Measurements from ENCODE around the gene NSDHL.

NSDHL gene

DNA sequence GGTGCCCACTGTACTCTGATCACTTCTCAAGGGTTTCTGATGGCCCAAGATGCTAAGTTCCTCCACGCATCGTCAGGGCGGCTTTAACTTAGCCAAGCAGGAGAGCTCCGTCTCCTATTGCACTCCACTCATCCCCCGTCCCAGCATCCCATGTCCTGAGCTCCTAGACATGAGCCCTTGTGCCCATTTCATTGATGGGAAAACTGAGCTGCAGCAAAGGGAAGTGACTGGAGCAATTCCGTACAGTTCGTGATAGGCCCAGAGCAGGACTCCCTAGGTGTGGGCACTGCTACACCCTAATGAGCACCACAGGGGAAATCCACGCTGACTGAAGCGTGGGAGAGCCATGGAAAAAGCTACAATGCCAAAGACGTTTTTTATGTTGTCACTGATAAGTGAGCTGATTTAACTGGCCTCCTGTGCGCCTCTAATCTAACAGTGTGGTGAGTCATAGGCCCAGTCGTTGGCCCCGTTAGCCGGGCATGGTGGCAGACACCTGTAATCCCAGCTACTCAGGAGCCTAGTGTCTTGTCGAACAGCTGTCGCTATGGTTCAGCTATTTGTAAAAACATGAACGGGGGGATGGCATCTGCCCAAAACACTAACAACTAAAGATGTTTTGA, 14.9 kb downstream of the NSDHL start:
- no peak overlapping the region for H3K27ac ChIP-seq
- TF ChIP-seq, protein P1, sequence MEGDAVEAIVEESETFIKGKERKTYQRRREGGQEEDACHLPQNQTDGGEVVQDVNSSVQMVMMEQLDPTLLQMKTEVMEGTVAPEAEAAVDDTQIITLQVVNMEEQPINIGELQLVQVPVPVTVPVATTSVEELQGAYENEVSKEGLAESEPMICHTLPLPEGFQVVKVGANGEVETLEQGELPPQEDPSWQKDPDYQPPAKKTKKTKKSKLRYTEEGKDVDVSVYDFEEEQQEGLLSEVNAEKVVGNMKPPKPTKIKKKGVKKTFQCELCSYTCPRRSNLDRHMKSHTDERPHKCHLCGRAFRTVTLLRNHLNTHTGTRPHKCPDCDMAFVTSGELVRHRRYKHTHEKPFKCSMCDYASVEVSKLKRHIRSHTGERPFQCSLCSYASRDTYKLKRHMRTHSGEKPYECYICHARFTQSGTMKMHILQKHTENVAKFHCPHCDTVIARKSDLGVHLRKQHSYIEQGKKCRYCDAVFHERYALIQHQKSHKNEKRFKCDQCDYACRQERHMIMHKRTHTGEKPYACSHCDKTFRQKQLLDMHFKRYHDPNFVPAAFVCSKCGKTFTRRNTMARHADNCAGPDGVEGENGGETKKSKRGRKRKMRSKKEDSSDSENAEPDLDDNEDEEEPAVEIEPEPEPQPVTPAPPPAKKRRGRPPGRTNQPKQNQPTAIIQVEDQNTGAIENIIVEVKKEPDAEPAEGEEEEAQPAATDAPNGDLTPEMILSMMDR (IDR thresholded peaks at IDR 0.05): no peak
- no peak for TF ChIP-seq ZFX (IDR thresholded peaks at IDR 0.05; ENCODE audit: borderline replicate concordance)

DNA sequence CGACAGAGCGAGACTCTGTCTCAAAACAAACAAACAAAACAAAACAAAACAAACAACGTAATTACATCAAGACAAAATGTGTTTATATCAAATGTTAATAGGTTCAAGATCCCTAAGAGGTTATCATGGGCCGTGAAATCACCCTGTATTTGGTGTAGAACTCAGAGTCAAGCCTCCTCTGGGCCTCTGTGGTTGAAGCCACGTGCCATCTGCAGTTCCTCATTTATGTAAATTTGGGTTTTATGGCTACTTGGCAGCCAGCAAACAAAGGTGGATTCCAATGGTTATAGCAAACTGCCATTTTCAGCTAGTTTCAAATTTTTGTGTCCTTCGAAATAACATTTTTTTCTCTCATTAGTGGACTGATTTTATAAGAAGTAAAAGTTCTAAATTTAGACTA, 16.4 kb downstream of the NSDHL start:
- H3K27ac ChIP-seq: no peak overlapping the region
- TF ChIP-seq, protein P1 (IDR thresholded peaks at IDR 0.05): no peak

DNA sequence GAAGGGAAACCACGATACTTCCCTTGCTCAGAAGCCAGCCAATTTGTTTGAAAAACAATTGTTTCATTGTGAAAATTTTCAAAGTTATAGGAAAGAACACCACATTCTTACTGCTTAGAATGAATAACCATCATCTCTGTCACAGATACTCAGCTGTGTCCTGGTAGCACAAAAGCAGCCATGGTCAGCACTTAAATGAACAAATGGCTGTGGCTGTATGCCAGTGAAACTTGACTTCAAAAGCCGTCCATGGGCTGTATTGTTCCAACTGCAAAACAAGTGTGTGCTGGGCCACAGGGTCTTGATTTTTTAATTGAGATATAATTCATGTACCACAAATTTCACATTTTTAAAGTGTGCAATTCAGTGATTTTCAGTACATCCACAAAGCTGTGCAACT, 19.6 kb downstream of the NSDHL start:
- H3K27ac ChIP-seq: no peak overlapping the region
- no peak for TF ChIP-seq ZFX (IDR thresholded peaks at IDR 0.05; ENCODE audit: borderline replicate concordance)
- TF ChIP-seq, protein P1 (IDR thresholded peaks at IDR 0.05): no peak

DNA sequence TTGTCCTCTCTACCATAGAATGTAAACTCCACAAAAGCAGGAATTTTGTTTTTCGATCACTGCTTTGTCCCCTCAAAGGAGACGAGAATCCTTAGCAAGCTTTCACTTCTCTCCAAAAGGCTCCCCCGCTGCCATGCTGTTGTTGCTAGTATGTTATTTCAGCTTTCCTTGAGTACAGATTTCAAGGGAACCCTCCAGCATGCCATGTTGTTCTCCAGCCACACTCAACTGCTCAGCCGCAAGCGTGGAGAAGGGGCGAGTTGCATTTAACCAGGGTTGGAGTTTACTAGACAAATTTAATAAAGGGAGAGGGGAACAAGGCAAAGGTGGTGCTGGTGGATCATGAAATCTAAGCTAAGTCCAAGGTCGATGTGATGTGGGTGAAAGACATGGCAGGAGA, 23.1 kb downstream of the NSDHL start:
- no peak overlapping the region for H3K27ac ChIP-seq
- TF ChIP-seq, protein P1 (IDR thresholded peaks at IDR 0.05): no peak
- no peak for TF ChIP-seq ZFX (IDR thresholded peaks at IDR 0.05; ENCODE audit: borderline replicate concordance)

DNA sequence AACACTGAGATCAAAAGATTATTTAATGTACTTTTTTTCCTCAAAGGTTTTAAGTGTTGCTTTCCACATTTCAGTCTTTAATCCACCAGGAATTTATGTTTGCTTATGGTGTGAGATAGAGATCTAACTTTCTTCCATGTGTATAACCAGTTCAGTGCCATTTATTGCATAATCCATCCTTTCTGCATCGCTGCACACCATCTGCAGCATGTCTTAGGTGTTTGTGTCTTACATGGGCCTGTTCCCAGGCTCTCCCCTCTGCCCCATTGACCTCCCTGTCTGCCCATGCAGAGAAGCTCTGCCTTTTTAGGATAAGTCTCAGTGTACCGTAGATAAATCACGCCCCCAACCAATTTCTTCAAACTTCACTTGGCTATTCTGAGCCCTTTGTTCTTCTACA, 30.3 kb downstream of the NSDHL start:
- TF ChIP-seq ZFX (IDR thresholded peaks at IDR 0.05; ENCODE audit: borderline replicate concordance): no peak
- TF ChIP-seq, protein P1 (IDR thresholded peaks at IDR 0.05): no peak

DNA sequence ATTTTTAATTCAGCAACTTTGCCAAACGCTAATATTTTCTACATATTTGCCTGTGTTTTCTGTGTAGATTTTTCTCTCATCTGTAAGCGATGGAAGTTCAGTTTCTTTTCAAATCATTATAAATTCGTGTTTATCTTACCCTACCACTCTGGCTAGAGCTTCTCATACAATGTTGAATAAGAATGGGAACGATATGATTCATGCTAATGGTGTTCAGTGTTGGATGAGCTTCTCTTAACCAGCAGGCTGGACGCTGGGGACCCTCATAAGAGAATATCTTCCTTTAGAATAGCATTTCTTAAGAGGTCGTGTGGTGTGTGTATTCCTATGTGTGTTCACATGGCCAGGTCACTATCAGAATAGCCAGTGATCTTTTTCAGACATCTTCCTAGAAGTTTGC, 31.0 kb downstream of the NSDHL start:
- no peak for TF ChIP-seq ZFX (IDR thresholded peaks at IDR 0.05; ENCODE audit: borderline replicate concordance)

More for the DNA sequence above, 30.3 kb downstream of the NSDHL start:
- no peak overlapping the region for H3K27ac ChIP-seq

DNA sequence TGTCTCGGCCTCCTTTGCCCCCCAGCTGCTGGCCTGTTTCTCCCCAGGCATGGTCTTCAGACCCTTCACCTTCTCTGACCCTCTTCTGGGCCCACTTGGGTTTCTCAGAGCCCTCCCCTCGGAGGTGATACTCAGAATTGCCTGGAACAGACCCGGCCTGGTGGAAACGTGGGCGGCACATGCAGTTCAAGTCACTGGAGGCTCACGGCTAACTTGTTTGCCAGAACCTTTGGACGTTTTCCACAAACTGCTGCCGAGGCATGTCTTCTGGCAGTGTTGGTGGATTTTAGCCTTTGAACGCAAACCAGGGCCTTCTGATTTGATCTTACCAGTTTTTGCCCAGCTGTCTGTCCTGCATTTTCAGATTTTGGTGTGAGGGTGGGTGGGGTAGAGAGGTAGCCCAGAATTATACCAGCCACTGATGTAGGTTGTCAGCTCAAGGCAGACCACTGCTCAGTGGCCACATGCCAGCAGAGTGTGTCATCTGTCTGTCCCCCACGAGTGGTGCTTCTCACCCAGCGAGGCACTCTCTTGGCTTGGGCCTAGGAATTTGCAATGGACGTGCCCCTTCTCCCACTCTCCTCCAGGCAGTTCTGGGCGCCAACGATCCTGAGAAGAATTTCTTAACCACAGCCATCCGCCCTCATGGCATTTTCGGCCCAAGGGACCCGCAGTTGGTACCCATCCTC, 34.5 kb downstream of the NSDHL start:
- TF ChIP-seq ZFX (IDR thresholded peaks at IDR 0.05; ENCODE audit: borderline replicate concordance): no peak
- H3K27ac ChIP-seq: no peak overlapping the region

More for the DNA sequence above, 31.0 kb downstream of the NSDHL start:
- no peak overlapping the region for H3K27ac ChIP-seq

DNA sequence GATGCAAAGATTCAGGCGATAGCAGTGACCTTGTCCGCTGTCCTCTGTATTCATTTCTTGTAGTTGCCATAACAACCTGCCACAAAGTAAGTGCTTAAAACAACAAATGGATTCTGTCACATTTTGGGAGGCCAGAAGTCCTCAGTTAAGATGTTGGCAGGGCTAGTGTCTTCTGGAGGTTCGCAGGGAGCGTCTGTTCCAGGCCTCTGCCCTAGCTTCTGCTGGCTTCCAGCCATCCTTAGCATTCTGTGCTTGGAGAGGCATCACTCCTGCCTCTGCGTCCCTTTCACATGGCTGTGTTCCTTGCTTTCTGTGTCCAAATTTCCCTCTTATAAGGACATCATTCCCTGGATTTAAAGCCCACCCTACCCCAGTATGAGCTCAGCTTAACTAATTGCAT, 35.5 kb downstream of the NSDHL start:
- H3K27ac ChIP-seq: no peak overlapping the region
- TF ChIP-seq, protein P1 (IDR thresholded peaks at IDR 0.05): no peak
- TF ChIP-seq ZFX (IDR thresholded peaks at IDR 0.05; ENCODE audit: borderline replicate concordance): no peak
